GM12891 (cell line): ENCODE results near the gene MOB3B.

Experiments
- POLR2A ChIP-seq: IDR thresholded peaks from 2 replicates; pipeline ENCODE4 v1.6.1; 2011; ENCODE audit warnings: low read depth, low read length, control low read depth
- POLR2AphosphoS5 ChIP-seq: IDR thresholded peaks from 2 replicates; pipeline ENCODE4 v1.6.1; 2011; ENCODE audit warnings: low read depth, low read length, control low read depth
- TAF1 ChIP-seq: IDR thresholded peaks from 2 replicates; pipeline ENCODE4 v1.6.1; 2011; ENCODE audit warnings: low read depth, low read length, control low read depth

DNA sequence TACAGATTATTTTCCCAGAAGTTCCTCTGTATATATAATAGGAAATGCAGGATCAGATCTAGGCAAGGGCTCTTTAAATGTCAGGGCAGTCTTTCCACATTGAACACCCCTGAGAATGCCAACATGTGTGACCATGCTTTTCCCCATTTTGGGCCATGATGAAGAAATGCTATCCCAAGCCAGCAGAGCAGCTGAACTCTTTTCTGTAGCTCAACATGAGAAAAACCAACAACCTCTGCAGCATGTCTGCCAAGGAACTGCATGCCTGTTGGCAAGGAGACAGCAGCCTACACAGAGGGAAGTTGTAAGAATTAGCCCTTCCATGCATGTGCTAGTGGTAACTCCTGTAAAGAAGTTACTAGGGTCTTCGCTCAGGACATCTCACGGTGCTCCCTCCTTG lies 15.1 kb downstream of the MOB3B start:
- TF ChIP-seq TAF1, result no peak
- no peak for TF ChIP-seq POLR2A
- TF ChIP-seq POLR2AphosphoS5, result no peak
